Left renal pelvis (tissue), 4 donors: ENCODE data around the gene NBAS. TPM values are rescaled to one million over a fixed set of nuclear protein-coding genes. Genes with fewer than 3 reads are reported as not detected.

Experiments used
- polyA plus RNA-seq, 4 donors: library from polyadenylated mRNA; unstranded; fragments of 120-200 nt; gene quantifications; one replicate each; pipeline ENCODE4 v1.2.1, GENCODE V29; 2013; ENCODE audit not compliant: insufficient read length in 4 of 4

The NBAS gene
- polyA plus RNA-seq, 4 donors = 52.2 to 64.1 (median 61.2) TPM

Other genes with a start within 250 kb of the NBAS start
- gene DDX1, start 30.5 kb upstream of the NBAS start, polyA plus RNA-seq = 100 to 1,000 TPM; 128 to 199 (median 177) TPM